Heart left ventricle (tissue), 13 donors: ENCODE results near the gene TBC1D3B.
"Not testable (repeated sequence)": the region's sequence is repeated elsewhere in the genome, so short reads cannot be mapped to it uniquely, and the experiment has no call there.

Source experiments
- CTCF ChIP-seq, 12 donors: fragments of 200-600 bp; sonication (generic) in 4 of 12; IDR thresholded peaks; one replicate each; pipeline versions ENCODE4 v1.5.0 to v1.8.0; 2018 to 2022; ENCODE audit warnings: antibody characterized with exemption in 12 of 12, mild to moderate bottlenecking in 5 of 12
- POLR2A ChIP-seq, 2 donors: fragments of 450-650 bp; IDR thresholded peaks; one replicate each; pipeline ENCODE4 v1.6.1; 2017; ENCODE audit warnings: antibody characterized with exemption in 2 of 2, mild to moderate bottlenecking in 2 of 2, moderate library complexity in 2 of 2
- donor health status: ischemic (EF 13 %, LVEDD 7.1; RV severe dilation, severe dysfunction).
- donor health status: DM: no; HTN: yes; CAD: no.
- donor health status: DM: no; HTN: no; CAD: no.
- donor health status: ischemic (EF 25% LVEDD 6.9; RV normal size, moderate dysfunction).
- donor health status: ischemic (EF 25% LVEDD 5.7; RV mildly dilated, moderate dysfunction).
- donor health status: ischemic (EF 35%, LVEDD 5.7; RV mildly dilated, moderate dysfunction).
- donor health status: nonischemic (EF 11% LVEDD 7.7; RV severe dilation, severe dysfunction).
- donor health status: DM: yes; HTN: yes; CAD: no.
- donor health status: PGD.
- donor health status: ischemic (EF 29% LVEDD 5.4; RV normal size, mild dysfunction).
- donor health status: nonischemic (EF 23%, LVEDD 6.1; RV moderate dilation, normal function).

GRCh38 chr17:36176536-36176935 is at the start of gene TBC1D3B:
- not testable (repeated sequence) for TF ChIP-seq CTCF, POLR2A (IDR thresholded peaks at IDR 0.05)
